Type B pancreatic cell (in vitro differentiated cells): ENCODE results near the gene KCTD2. TPM values are rescaled to one million over a fixed set of nuclear protein-coding genes. Genes with fewer than 3 reads are reported as not detected.
A peak's percentile ranks its signal among the peaks of the same experiment; 100 is the strongest.

Experiments used
- DNase-seq: peaks from one replicate; pipeline ENCODE4 v3.0.0; 2021; ENCODE audit warnings: mixed read lengths; ENCODE audit not compliant: unreplicated experiment; ENCODE audit errors: extremely low spot score
- H3K27ac Mint-ChIP-seq: 2 replicates; pipeline ENCODE4 v1.8.0; 2021; ENCODE audit warnings: mild to moderate bottlenecking, mixed read lengths
- H3K27me3 Mint-ChIP-seq: 2 replicates; pipeline ENCODE4 v1.8.0; 2021; ENCODE audit warnings: mixed read lengths
- H3K36me3 Mint-ChIP-seq: 2 replicates; pipeline ENCODE4 v1.8.0; 2021; ENCODE audit warnings: mixed read lengths
- H3K4me1 Mint-ChIP-seq: one replicate; pipeline ENCODE4 v1.8.0; 2021; ENCODE audit warnings: mixed read lengths; ENCODE audit not compliant: unreplicated experiment
- H3K4me3 Mint-ChIP-seq: 2 replicates; pipeline ENCODE4 v1.8.0; 2021; ENCODE audit warnings: mild to moderate bottlenecking, mixed read lengths
- H3K9me3 Mint-ChIP-seq: 2 replicates; pipeline ENCODE4 v1.8.0; 2021; ENCODE audit warnings: mixed read lengths
- total RNA-seq: library from RNA; stranded (reverse); gene quantifications from 2 replicates; pipeline ENCODE4 v1.2.1, GENCODE V29; 2021; ENCODE audit warnings: low replicate concordance
- TF ChIP-seq, protein P1 (sequence below): fragments of 200-600 bp; sonication (generic); conservative IDR thresholded peaks from 2 replicates; pipeline ENCODE4 v1.5.0; 2021; ENCODE audit warnings: antibody characterized with exemption, mild to moderate bottlenecking

The KCTD2 gene
- total RNA-seq, 1 donor from 2014 or later = 26.1 TPM

DNA sequence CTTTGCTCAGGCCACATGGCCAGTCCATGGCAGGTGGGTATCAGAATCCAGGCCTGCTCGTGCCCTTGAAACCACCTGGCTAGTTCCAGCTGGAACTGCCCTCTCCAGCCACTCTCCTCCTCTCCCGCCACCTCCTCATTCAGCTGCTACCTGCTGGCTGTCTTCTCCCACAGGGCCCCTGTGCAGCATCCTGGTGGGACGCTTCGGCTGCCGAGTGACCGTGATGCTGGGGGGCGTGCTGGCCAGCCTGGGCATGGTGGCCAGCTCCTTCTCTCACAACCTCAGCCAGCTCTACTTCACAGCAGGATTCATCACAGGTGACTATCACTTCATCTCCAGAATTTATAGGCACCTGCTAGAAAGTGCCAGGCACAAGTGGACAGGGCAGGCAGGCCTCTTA lies 50.8 kb downstream of the KCTD2 start:
- H3K27me3 Mint-ChIP-seq = no peaks in the 10 kb centered on the region
- H3K9me3 Mint-ChIP-seq = no peaks in the 10 kb centered on the region
- TF ChIP-seq, protein P1, sequence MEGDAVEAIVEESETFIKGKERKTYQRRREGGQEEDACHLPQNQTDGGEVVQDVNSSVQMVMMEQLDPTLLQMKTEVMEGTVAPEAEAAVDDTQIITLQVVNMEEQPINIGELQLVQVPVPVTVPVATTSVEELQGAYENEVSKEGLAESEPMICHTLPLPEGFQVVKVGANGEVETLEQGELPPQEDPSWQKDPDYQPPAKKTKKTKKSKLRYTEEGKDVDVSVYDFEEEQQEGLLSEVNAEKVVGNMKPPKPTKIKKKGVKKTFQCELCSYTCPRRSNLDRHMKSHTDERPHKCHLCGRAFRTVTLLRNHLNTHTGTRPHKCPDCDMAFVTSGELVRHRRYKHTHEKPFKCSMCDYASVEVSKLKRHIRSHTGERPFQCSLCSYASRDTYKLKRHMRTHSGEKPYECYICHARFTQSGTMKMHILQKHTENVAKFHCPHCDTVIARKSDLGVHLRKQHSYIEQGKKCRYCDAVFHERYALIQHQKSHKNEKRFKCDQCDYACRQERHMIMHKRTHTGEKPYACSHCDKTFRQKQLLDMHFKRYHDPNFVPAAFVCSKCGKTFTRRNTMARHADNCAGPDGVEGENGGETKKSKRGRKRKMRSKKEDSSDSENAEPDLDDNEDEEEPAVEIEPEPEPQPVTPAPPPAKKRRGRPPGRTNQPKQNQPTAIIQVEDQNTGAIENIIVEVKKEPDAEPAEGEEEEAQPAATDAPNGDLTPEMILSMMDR = no peak
- peaks cover 7% of the 10 kb centered on the region for H3K4me1 Mint-ChIP-seq
- no peak for DNase-seq
- H3K36me3 Mint-ChIP-seq = peaks cover 14% of the 10 kb centered on the region
- H3K4me3 Mint-ChIP-seq = no peak overlapping the region
- peak overlapping the region; percentile 92 for H3K27ac Mint-ChIP-seq

DNA sequence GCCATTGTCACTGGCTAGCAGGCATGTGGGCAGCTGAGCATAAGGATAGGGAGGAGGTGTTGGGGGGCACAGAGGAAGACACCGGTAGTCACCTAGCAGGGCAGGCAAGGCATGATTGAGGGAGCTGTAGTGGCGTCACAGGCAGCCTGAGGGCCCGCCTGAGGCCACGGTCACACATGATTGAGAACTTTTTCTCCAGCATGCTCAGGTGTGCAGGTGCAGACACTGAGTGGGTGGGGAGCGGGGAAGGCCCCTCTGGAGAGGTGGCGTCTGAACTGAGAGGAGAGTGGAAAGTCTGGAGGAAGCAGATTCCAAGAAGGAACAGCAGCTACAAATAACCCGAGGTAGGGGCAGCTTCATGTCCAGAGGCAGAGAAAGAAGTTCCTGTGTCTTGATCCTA lies 51.8 kb downstream of the KCTD2 start:
- H3K36me3 Mint-ChIP-seq = peaks cover 14% of the 10 kb centered on the region
- H3K4me1 Mint-ChIP-seq = peaks cover 7% of the 10 kb centered on the region
- no peak for DNase-seq
- H3K9me3 Mint-ChIP-seq = no peaks in the 10 kb centered on the region
- TF ChIP-seq, protein P1 = no peak
- no peak overlapping the region for H3K4me3 Mint-ChIP-seq
- no peaks in the 10 kb centered on the region for H3K27me3 Mint-ChIP-seq
- peak overlapping the region; percentile 95 for H3K27ac Mint-ChIP-seq

DNA sequence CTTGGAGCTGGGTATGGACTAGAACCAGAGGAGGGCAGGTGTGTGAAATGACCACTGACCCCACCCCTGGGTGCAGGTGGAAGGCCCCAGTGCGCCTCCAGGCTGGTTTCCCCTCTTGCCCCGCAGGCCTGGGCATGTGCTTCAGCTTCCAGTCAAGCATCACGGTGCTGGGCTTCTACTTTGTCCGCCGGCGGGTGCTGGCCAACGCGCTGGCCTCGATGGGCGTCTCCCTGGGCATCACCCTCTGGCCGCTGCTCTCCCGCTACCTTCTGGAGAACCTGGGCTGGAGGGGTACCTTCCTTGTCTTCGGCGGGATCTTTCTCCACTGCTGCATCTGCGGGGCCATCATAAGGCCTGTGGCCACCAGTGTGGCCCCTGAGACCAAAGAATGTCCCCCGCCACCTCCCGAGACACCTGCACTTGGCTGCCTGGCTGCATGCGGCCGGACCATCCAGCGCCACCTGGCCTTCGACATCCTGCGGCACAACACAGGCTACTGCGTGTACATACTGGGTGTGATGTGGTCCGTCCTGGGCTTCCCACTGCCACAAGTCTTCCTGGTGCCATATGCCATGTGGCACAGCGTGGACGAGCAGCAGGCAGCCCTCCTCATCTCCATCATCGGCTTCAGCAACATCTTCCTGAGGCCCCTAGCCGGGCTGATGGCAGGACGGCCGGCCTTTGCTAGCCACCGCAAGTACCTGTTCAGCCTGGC lies 53.0 kb downstream of the KCTD2 start:
- no peak for DNase-seq
- H3K4me3 Mint-ChIP-seq = no peak overlapping the region
- H3K27ac Mint-ChIP-seq = no peak overlapping the region
- peaks cover 7% of the 10 kb centered on the region for H3K4me1 Mint-ChIP-seq
- TF ChIP-seq, protein P1 = no peak
- H3K9me3 Mint-ChIP-seq = no peaks in the 10 kb centered on the region
- H3K36me3 Mint-ChIP-seq = peaks cover 14% of the 10 kb centered on the region
- H3K27me3 Mint-ChIP-seq = no peaks in the 10 kb centered on the region

DNA sequence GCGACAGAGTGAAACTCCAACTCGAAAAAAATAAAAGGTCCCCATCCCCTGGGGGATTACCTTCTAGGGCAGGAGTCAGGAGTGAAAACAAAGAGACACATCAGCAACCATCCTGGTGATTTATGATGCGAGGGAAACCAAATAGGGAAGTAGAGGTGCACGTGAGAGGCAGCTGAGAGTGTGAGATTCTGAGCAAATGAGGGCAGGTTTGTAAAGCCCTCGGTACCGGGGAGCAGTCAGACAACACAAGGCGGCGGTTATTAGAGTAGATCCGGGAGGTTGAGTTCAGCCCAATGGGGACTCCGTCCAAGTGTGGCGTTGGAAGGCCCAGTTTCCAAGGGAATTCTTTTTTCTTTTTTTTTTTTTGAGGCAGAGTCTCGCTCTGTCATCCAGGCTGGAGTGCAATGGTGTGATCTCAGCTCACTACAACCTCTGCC lies 55.4 kb downstream of the KCTD2 start:
- peak overlapping the region; percentile 81 for H3K27ac Mint-ChIP-seq
- H3K4me3 Mint-ChIP-seq = peak overlapping the region; percentile 44
- no peaks in the 10 kb centered on the region for H3K9me3 Mint-ChIP-seq
- no peaks in the 10 kb centered on the region for H3K27me3 Mint-ChIP-seq
- TF ChIP-seq, protein P1 = no peak
- peaks cover 16% of the 10 kb centered on the region for H3K36me3 Mint-ChIP-seq
- no peak for DNase-seq
- peaks cover 12% of the 10 kb centered on the region for H3K4me1 Mint-ChIP-seq

DNA sequence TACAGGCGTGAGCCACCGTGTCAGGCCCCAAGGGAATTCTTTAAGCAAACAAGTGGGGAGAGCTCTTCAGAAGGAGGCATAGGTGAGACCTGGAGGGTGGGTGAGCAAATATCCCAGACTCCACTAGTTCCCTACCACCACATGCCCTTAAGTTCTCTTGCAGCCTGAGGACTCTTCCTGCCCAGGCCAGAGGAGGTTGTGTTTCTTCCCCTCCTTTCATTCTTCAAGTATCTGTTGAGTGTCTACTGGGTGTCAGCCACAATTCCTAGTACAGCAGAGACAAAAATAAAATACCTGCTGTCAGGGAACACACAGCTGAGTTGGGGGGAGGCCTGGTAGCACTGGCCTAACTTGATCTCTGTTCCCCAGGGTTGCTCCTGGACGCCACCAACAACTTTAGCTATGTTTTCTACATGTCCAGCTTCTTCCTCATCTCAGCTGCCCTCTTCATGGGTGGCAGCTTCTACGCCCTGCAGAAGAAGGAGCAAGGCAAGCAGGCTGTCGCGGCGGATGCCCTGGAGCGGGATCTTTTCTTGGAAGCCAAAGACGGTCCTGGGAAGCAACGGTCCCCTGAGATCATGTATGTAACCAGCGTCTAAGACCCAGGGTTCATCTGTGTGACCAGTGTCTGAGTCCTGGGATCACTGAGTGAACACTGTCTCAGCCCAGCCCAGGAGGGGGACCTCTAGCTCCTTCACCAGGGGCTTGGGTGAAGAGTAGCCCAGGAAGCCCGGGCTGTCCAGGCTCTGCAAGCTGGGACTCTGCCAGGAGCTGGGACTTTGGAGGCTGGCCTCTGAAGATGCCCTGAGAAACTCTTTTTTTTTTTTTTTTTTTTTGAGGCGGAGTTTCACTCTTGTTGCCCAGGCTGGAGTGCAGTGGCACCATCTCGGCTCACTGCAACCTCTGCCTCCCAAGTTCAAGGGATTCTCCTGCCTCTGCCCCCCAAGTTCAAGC lies 56.9 kb downstream of the KCTD2 start:
- TF ChIP-seq, protein P1 = no peak
- Mint-ChIP-seq H3K36me3 (peaks cover 12% of the 10 kb centered on the region), H3K27ac (peak overlapping the region; percentile 48), H3K4me3 (no peak overlapping the region), H3K9me3 (no peaks in the 10 kb centered on the region), H3K4me1 (peaks cover 15% of the 10 kb centered on the region), H3K27me3 (peaks cover 3% of the 10 kb centered on the region)
- no peak for DNase-seq
